LNCaP clone FGC (cell line): Measurements from ENCODE around the gene FOXP1.
A peak's percentile ranks its signal among the peaks of the same experiment; 100 is the strongest.

ENCODE experiments used
- DNase-seq: peaks from one replicate; pipeline ENCODE4 v3.0.0-alpha.2; 2011; ENCODE audit warnings: low read depth
- H3K4me3 ChIP-seq: 2 replicates; pipeline ENCODE4 v1.5.1; 2011; ENCODE audit warnings: mild to moderate bottlenecking, low read depth, low read length, control low read depth
- CTCF ChIP-seq: IDR thresholded peaks from 2 replicates; pipeline ENCODE4 v1.5.1; 2012; ENCODE audit warnings: mild to moderate bottlenecking; ENCODE audit not compliant: control insufficient read depth, insufficient read depth; ENCODE audit errors: extremely low read depth

Gene FOXP1

GRCh38 chr3:71168121-71168721 is 415.3 kb downstream of the FOXP1 start:
- no peak for TF ChIP-seq CTCF

GRCh38 chr3:71166339-71167240 is 416.9 kb downstream of the FOXP1 start:
- no peak for DNase-seq
- no peak for TF ChIP-seq CTCF
- no peak overlapping the region for H3K4me3 ChIP-seq

More at GRCh38 chr3:71168121-71168721, 415.3 kb downstream of the FOXP1 start:
- no peak for DNase-seq
- no peak overlapping the region for H3K4me3 ChIP-seq

GRCh38 chr3:71164881-71165280 is 418.6 kb downstream of the FOXP1 start:
- TF ChIP-seq CTCF, result no peak
- H3K4me3 ChIP-seq, result no peak overlapping the region

GRCh38 chr3:71163198-71163918 is 420.2 kb downstream of the FOXP1 start:
- no peak overlapping the region for H3K4me3 ChIP-seq
- DNase-seq, result peak; percentile 47
- TF ChIP-seq CTCF, result no peak

More at GRCh38 chr3:71164881-71165280, 418.6 kb downstream of the FOXP1 start:
- no peak for DNase-seq

- no peak overlapping the region for H3K4me3 ChIP-seq
- TF ChIP-seq CTCF, result no peak
- DNase-seq, result no peak
Observed at GRCh38 chr3:71162221-71162620, 421.3 kb downstream of the FOXP1 start.

GRCh38 chr3:71160785-71161546 is 422.6 kb downstream of the FOXP1 start:
- H3K4me3 ChIP-seq, result no peak overlapping the region
- no peak for DNase-seq
- no peak for TF ChIP-seq CTCF
